OCI-M2 (cell line): Measurements from ENCODE around the gene SNX13.

Experiments
- DNase-seq: peaks from one replicate; lab custom pipeline; 2025; ENCODE audit not compliant: unreplicated experiment; lab: John Stamatoyannopoulos, UW

Gene SNX13

GRCh38 chr7:17792075-17792936 is 148.0 kb downstream of the SNX13 start:
- DNase-seq = no peak

GRCh38 chr7:17787257-17787656 is 153.0 kb downstream of the SNX13 start:
- no peak for DNase-seq

GRCh38 chr7:17786314-17786852 is 153.9 kb downstream of the SNX13 start:
- no peak for DNase-seq

GRCh38 chr7:17782216-17782549 is 158.1 kb downstream of the SNX13 start:
- DNase-seq = no peak

GRCh38 chr7:17781491-17782215 is 158.6 kb downstream of the SNX13 start:
- no peak for DNase-seq

GRCh38 chr7:17779381-17779780 is 160.9 kb downstream of the SNX13 start:
- DNase-seq = no peak

GRCh38 chr7:17774716-17775288 is 165.5 kb downstream of the SNX13 start:
- no peak for DNase-seq

GRCh38 chr7:17774248-17774647 is 166.0 kb downstream of the SNX13 start:
- DNase-seq = no peak

- no peak for DNase-seq
Observed at GRCh38 chr7:17773289-17773626, 167.0 kb downstream of the SNX13 start.

GRCh38 chr7:17772581-17773288 is 167.6 kb downstream of the SNX13 start:
- DNase-seq = no peak

- no peak for DNase-seq
Observed at GRCh38 chr7:17771901-17772408, 168.3 kb downstream of the SNX13 start.

- no peak for DNase-seq
Observed at GRCh38 chr7:17770710-17771375, 169.5 kb downstream of the SNX13 start.

GRCh38 chr7:17769918-17770317 is 170.4 kb downstream of the SNX13 start:
- no peak for DNase-seq

GRCh38 chr7:17758008-17758407 is 182.3 kb downstream of the SNX13 start:
- DNase-seq = no peak

GRCh38 chr7:17746020-17746530 is 194.2 kb downstream of the SNX13 start:
- DNase-seq = no peak

GRCh38 chr7:17745610-17746009 is 194.7 kb downstream of the SNX13 start:
- no peak for DNase-seq

- DNase-seq = no peak
Observed at GRCh38 chr7:17743316-17743715, 197.0 kb downstream of the SNX13 start.

- DNase-seq = no peak
Observed at GRCh38 chr7:17741426-17741825, 198.9 kb downstream of the SNX13 start.
